ENCODE measurements around the gene SSTR5. TPM values are rescaled to one million over a fixed set of nuclear protein-coding genes. Genes with fewer than 3 reads are reported as not detected.

The SSTR5 gene
- total RNA-seq, 1 experiment from 2014 or later: not detected

- Mint-ChIP-seq H3K4me3 (ENCODE audit: low read depth, unreplicated experiment) (no peak overlapping the region), H3K27me3 (ENCODE audit: unreplicated experiment) (peaks cover 80% of the 10 kb centered on the region), H3K36me3 (ENCODE audit: insufficient read depth, unreplicated experiment) (peaks cover 5% of the 10 kb centered on the region), H3K9me3 (ENCODE audit: low read depth, unreplicated experiment) (no peaks in the 10 kb centered on the region), H3K27ac (ENCODE audit: unreplicated experiment) (no peak overlapping the region), H3K4me1 (ENCODE audit: low read depth, unreplicated experiment) (no peaks in the 10 kb centered on the region)
- no TSS peak for BruUV-seq (replicated peaks)
- no peak for DNase-seq
- intact Hi-C loops (cut with micrococcal nuclease; ENCODE audit: unreplicated experiment): no loop called here
- CTCF ChIA-PET: no interaction called here
- TF ChIP-seq, protein P1, sequence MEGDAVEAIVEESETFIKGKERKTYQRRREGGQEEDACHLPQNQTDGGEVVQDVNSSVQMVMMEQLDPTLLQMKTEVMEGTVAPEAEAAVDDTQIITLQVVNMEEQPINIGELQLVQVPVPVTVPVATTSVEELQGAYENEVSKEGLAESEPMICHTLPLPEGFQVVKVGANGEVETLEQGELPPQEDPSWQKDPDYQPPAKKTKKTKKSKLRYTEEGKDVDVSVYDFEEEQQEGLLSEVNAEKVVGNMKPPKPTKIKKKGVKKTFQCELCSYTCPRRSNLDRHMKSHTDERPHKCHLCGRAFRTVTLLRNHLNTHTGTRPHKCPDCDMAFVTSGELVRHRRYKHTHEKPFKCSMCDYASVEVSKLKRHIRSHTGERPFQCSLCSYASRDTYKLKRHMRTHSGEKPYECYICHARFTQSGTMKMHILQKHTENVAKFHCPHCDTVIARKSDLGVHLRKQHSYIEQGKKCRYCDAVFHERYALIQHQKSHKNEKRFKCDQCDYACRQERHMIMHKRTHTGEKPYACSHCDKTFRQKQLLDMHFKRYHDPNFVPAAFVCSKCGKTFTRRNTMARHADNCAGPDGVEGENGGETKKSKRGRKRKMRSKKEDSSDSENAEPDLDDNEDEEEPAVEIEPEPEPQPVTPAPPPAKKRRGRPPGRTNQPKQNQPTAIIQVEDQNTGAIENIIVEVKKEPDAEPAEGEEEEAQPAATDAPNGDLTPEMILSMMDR (IDR thresholded peaks at IDR 0.05; ENCODE audit: unreplicated experiment): no peak
Measured at GRCh38 chr16:1097800-1098199, 25.3 kb downstream of the SSTR5 start.

GRCh38 chr16:1098266-1098991 lies 25.9 kb downstream of the SSTR5 start:
- no peak for DNase-seq
- H3K27ac Mint-ChIP-seq (ENCODE audit: unreplicated experiment): no peak overlapping the region
- no peaks in the 10 kb centered on the region for H3K4me1 Mint-ChIP-seq (ENCODE audit: low read depth, unreplicated experiment)
- H3K9me3 Mint-ChIP-seq (ENCODE audit: low read depth, unreplicated experiment): no peaks in the 10 kb centered on the region
- intact Hi-C loops (cut with micrococcal nuclease; ENCODE audit: unreplicated experiment): no loop called here
- TF ChIP-seq, protein P1 (IDR thresholded peaks at IDR 0.05; ENCODE audit: unreplicated experiment): no peak
- peaks cover 2% of the 10 kb centered on the region for H3K36me3 Mint-ChIP-seq (ENCODE audit: insufficient read depth, unreplicated experiment)
- H3K27me3 Mint-ChIP-seq (ENCODE audit: unreplicated experiment): peaks cover 74% of the 10 kb centered on the region
- H3K4me3 Mint-ChIP-seq (ENCODE audit: low read depth, unreplicated experiment): no peak overlapping the region
- CTCF ChIA-PET: interaction anchor here (1.4 kb wide), 1 partner anchor 42 kb away, joined by 8 read pairs; no protein-coding TSS in a partner anchor
- BruUV-seq (replicated peaks): no TSS peak

GRCh38 chr16:1099189-1100083 lies 26.9 kb downstream of the SSTR5 start:
- CTCF ChIA-PET: interaction anchor here (1.2 to 1.4 kb wide), 2 partner anchors 40 to 43 kb away, joined by 6 to 8 read pairs; no protein-coding TSS in a partner anchor
- Mint-ChIP-seq H3K4me1 (ENCODE audit: low read depth, unreplicated experiment) (no peaks in the 10 kb centered on the region), H3K4me3 (ENCODE audit: low read depth, unreplicated experiment) (no peak overlapping the region), H3K27ac (ENCODE audit: unreplicated experiment) (no peak overlapping the region), H3K36me3 (ENCODE audit: insufficient read depth, unreplicated experiment) (no peaks in the 10 kb centered on the region), H3K27me3 (ENCODE audit: unreplicated experiment) (peaks cover 75% of the 10 kb centered on the region), H3K9me3 (ENCODE audit: low read depth, unreplicated experiment) (no peaks in the 10 kb centered on the region)
- intact Hi-C loops (cut with micrococcal nuclease; ENCODE audit: unreplicated experiment): no loop called here
- no TSS peak for BruUV-seq (replicated peaks)
- TF ChIP-seq, protein P1 (IDR thresholded peaks at IDR 0.05; ENCODE audit: unreplicated experiment): no peak
- DNase-seq: no peak

DNA sequence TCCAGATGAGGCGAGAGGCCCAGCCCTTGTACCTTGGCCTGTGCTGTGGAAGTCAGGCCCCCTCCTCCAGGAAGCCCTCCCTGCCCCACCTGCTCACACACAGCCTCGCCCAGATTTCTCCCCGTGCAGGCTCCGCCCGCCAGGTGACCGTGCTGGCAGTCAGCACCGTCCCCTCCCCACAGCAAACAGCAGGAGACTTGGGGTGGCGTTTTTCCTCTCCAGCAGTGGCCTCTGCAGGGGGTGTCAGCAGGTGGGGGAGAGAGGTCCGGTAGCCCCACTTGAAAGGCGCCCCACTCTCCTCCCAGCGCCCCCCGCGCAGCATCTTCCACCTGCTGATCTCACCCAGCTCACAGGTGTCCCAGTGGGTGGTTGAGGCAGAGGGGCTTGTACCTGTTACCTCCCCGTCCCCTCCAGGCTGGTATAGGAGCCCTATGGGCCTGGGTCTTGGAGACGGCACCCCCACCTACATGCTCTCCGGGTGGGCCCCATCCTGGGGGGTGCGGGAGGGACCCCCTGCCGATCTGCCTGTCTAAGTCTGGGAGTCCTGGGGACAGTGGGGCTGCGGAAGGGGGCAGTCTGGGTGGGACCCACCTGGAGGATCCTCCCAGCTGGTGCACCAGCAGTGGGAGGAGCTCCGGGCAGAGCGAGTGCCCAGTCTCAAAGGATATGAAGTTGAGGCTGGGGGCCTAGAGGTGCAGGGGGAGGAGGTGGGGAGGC lies 27.7 kb downstream of the SSTR5 start:
- intact Hi-C loops (cut with micrococcal nuclease; ENCODE audit: unreplicated experiment): no loop called here
- CTCF ChIA-PET: interaction anchor here (0.8 to 1.4 kb wide), 3 partner anchors 41 to 43 kb away, joined by 6 to 8 read pairs (median 6); no protein-coding TSS in a partner anchor
- no peak for DNase-seq
- BruUV-seq (replicated peaks): no TSS peak
- TF ChIP-seq, protein P1 (IDR thresholded peaks at IDR 0.05; ENCODE audit: unreplicated experiment): no peak
- Mint-ChIP-seq H3K27me3 (ENCODE audit: unreplicated experiment) (peaks cover 83% of the 10 kb centered on the region), H3K4me1 (ENCODE audit: low read depth, unreplicated experiment) (no peaks in the 10 kb centered on the region), H3K9me3 (ENCODE audit: low read depth, unreplicated experiment) (no peaks in the 10 kb centered on the region), H3K27ac (ENCODE audit: unreplicated experiment) (no peak overlapping the region), H3K4me3 (ENCODE audit: low read depth, unreplicated experiment) (no peak overlapping the region), H3K36me3 (ENCODE audit: insufficient read depth, unreplicated experiment) (no peaks in the 10 kb centered on the region)
